OCI-LY1 (cell line): ENCODE data around the gene VPS33B.

Experiments used
- H2AFZ ChIP-seq: fragments of 200-600 bp; sonication (generic), shearing (Covaris generic); 2 replicates; pipeline ENCODE4 v1.6.0; 2014; ENCODE audit warnings: antibody characterized with exemption, mild to moderate bottlenecking, low read length
- H3F3A ChIP-seq: fragments of 200-600 bp; sonication (generic), shearing (Covaris generic); 2 replicates; pipeline ENCODE4 v1.6.0; 2014; ENCODE audit warnings: mild to moderate bottlenecking, antibody characterized with exemption, low read length, moderate library complexity; ENCODE audit not compliant: insufficient read depth
- H3K27ac ChIP-seq: fragments of 200-600 bp; sonication (generic); 2 replicates; pipeline ENCODE4 v1.5.1; 2014; ENCODE audit warnings: low read length, mixed run types, mild to moderate bottlenecking, low read depth; ENCODE audit not compliant: poor library complexity, severe bottlenecking
- H3K27me3 ChIP-seq: fragments of 200-600 bp; sonication (generic); 2 replicates; pipeline ENCODE4 v1.6.0; 2014; ENCODE audit warnings: antibody characterized with exemption, mild to moderate bottlenecking, low read length, moderate library complexity; ENCODE audit not compliant: insufficient read depth
- H3K36me3 ChIP-seq: fragments of 200-600 bp; sonication (generic); 2 replicates; pipeline ENCODE4 v1.6.1; 2014; ENCODE audit warnings: mild to moderate bottlenecking, antibody characterized with exemption, low read length, moderate library complexity, mixed read lengths; ENCODE audit not compliant: insufficient read depth
- H3K4me1 ChIP-seq: fragments of 200-600 bp; sonication (generic); 2 replicates; pipeline ENCODE4 v1.5.1; 2014; ENCODE audit warnings: mild to moderate bottlenecking, low read length, moderate library complexity; ENCODE audit not compliant: insufficient read depth, severe bottlenecking
- H3K4me2 ChIP-seq: fragments of 200-600 bp; sonication (generic), shearing (Covaris generic); 2 replicates; pipeline ENCODE4 v1.6.1; 2014; ENCODE audit warnings: low read length
- H3K4me3 ChIP-seq: fragments of 200-600 bp; sonication (generic); 2 replicates; pipeline ENCODE4 v1.5.1; 2014; ENCODE audit warnings: low read length, low read depth, mild to moderate bottlenecking, mixed read lengths; ENCODE audit not compliant: poor library complexity, severe bottlenecking
- H3K79me2 ChIP-seq: fragments of 200-600 bp; shearing (Covaris generic); 2 replicates; pipeline ENCODE4 v1.6.1; 2016; ENCODE audit warnings: mixed run types, low read length, mixed read lengths; ENCODE audit not compliant: insufficient read depth
- H3K9ac ChIP-seq: fragments of 200-600 bp; sonication (generic), shearing (Covaris generic); 2 replicates; pipeline ENCODE4 v1.6.1; 2014; ENCODE audit warnings: mild to moderate bottlenecking, low read length, mixed read lengths
- H3K9me2 ChIP-seq: fragments of 200-600 bp; sonication (generic), shearing (Covaris generic); 2 replicates; pipeline ENCODE4 v1.6.1; 2014; ENCODE audit warnings: low read depth, mild to moderate bottlenecking, low read length, mixed read lengths
- H3K9me3 ChIP-seq: fragments of 200-600 bp; shearing (Covaris generic); 2 replicates; pipeline ENCODE4 v1.6.1; 2014; ENCODE audit warnings: low read length, mixed read lengths
- H4K20me1 ChIP-seq: fragments of 200-600 bp; sonication (generic), shearing (Covaris generic); 2 replicates; pipeline ENCODE4 v1.6.0; 2016; ENCODE audit warnings: mild to moderate bottlenecking, low read length; ENCODE audit not compliant: insufficient read depth
- CTCF ChIP-seq: fragments of 200-600 bp; sonication (generic), shearing (Covaris generic); IDR thresholded peaks from 2 replicates; pipeline ENCODE4 v1.5.1; 2017; ENCODE audit warnings: mild to moderate bottlenecking, antibody characterized with exemption, low read length, moderate library complexity, mixed read lengths
- EZH2 ChIP-seq: fragments of 200-600 bp; sonication (generic), shearing (Covaris generic); IDR thresholded peaks from 2 replicates; pipeline ENCODE4 v1.8.0; 2017; ENCODE audit warnings: borderline replicate concordance, mixed run types, mild to moderate bottlenecking, antibody characterized with exemption, low read length, moderate library complexity, mixed read lengths

The VPS33B gene

GRCh38 chr15:91065505-91065904, 43.1 kb upstream of the VPS33B start:
- H3K4me1 ChIP-seq = no peaks in the 10 kb centered on the region
- no peak overlapping the region for H3K27ac ChIP-seq
- H3K79me2 ChIP-seq = no peaks in the 10 kb centered on the region
- no peaks in the 10 kb centered on the region for H3K36me3 ChIP-seq
- no peaks in the 10 kb centered on the region; the same call in 1 of the 2 replicates for H3K27me3 ChIP-seq
- H3K4me2 ChIP-seq = no peak overlapping the region
- no peaks in the 10 kb centered on the region for H3F3A ChIP-seq
- H3K9me2 ChIP-seq = no peaks in the 10 kb centered on the region
- no peak overlapping the region for H2AFZ ChIP-seq
- no peak overlapping the region for H3K9ac ChIP-seq
- TF ChIP-seq EZH2 (no peak), CTCF (no peak)
- H3K4me3 ChIP-seq = no peak overlapping the region
- no peaks in the 10 kb centered on the region for H3K9me3 ChIP-seq
- no peaks in the 10 kb centered on the region for H4K20me1 ChIP-seq

- no peak overlapping the region for H3K27ac ChIP-seq
- no peaks in the 10 kb centered on the region for H3K4me1 ChIP-seq
- no peaks in the 10 kb centered on the region for H3K79me2 ChIP-seq
- H3K4me2 ChIP-seq = no peak overlapping the region
- H3K9me2 ChIP-seq = no peaks in the 10 kb centered on the region
- no peak for TF ChIP-seq EZH2
- TF ChIP-seq CTCF = no peak
- no peaks in the 10 kb centered on the region for H4K20me1 ChIP-seq
- no peaks in the 10 kb centered on the region for H3K9me3 ChIP-seq
- no peaks in the 10 kb centered on the region for H3K36me3 ChIP-seq
- no peak overlapping the region for H3K9ac ChIP-seq
- H3F3A ChIP-seq = no peaks in the 10 kb centered on the region
- no peak overlapping the region for H3K4me3 ChIP-seq
- no peak overlapping the region for H2AFZ ChIP-seq
- no peaks in the 10 kb centered on the region for H3K27me3 ChIP-seq
These were observed 39.6 kb upstream of the VPS33B start for GRCh38 chr15:91061997-91062396.

- Histone ChIP-seq H3K27me3 (no peaks in the 10 kb centered on the region), H2AFZ (no peak overlapping the region)
These were observed 38.8 kb upstream of the VPS33B start for GRCh38 chr15:91061230-91061629.

More at GRCh38 chr15:91061230-91061629, 38.8 kb upstream of the VPS33B start:
- H3K79me2 ChIP-seq = no peaks in the 10 kb centered on the region
- no peak overlapping the region for H3K4me3 ChIP-seq
- no peak overlapping the region for H3K27ac ChIP-seq
- no peaks in the 10 kb centered on the region for H3K36me3 ChIP-seq
- no peaks in the 10 kb centered on the region for H4K20me1 ChIP-seq
- TF ChIP-seq EZH2 (no peak), CTCF (no peak)
- no peak overlapping the region for H3K9ac ChIP-seq
- H3K4me2 ChIP-seq = no peak overlapping the region
- no peaks in the 10 kb centered on the region for H3K9me2 ChIP-seq
- no peaks in the 10 kb centered on the region for H3F3A ChIP-seq
- no peaks in the 10 kb centered on the region for H3K4me1 ChIP-seq
- H3K9me3 ChIP-seq = no peaks in the 10 kb centered on the region
